Measurements from ENCODE around the gene BNIP5.

BNIP5 gene

GRCh38 chr6:36360241-36361054, 23.8 kb upstream of the BNIP5 start:
- H3K4me3 ChIP-seq (ENCODE audit: low read depth, low read length): peak overlapping the region; percentile 26
- peak; percentile 85 for DNase-seq (ENCODE audit: low read depth)

DNA sequence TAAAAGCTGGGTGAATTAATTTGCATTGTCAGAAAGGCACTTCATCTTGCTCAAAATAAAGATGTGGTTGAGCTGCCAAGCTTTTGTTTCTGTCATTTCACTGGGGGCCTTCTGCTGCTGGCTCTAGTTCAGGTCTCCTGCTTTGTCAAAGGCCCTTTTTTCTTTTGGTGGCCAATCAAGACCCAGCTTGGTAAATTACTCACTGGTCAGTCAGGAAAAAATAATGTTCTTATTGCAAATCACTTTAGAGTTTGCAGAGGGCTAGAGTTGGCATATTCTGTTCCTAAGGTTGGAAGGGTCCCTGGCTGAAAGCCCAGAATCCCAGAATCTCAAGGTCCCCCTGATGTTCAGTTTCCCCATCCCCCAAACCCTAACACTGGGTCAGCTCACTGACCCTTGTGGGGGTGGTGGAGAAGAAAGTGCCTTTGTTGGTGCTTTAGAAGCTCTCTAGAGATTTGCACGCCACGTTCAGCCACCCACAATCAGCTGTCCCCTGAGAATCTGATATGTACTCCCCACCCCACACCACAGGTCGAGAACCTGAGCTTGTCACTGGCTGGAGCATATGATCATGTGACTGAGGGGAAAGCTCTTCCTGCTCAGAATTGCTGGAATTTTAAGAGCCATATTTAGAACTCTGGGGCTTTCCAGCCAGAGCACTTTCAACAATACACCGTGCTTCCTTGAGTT, 21.7 kb upstream of the BNIP5 start:
- DNase-seq (ENCODE audit: low read depth): peak; percentile 76
- H3K4me3 ChIP-seq (ENCODE audit: low read depth, low read length): no peak overlapping the region
- TF ChIP-seq, protein P1, sequence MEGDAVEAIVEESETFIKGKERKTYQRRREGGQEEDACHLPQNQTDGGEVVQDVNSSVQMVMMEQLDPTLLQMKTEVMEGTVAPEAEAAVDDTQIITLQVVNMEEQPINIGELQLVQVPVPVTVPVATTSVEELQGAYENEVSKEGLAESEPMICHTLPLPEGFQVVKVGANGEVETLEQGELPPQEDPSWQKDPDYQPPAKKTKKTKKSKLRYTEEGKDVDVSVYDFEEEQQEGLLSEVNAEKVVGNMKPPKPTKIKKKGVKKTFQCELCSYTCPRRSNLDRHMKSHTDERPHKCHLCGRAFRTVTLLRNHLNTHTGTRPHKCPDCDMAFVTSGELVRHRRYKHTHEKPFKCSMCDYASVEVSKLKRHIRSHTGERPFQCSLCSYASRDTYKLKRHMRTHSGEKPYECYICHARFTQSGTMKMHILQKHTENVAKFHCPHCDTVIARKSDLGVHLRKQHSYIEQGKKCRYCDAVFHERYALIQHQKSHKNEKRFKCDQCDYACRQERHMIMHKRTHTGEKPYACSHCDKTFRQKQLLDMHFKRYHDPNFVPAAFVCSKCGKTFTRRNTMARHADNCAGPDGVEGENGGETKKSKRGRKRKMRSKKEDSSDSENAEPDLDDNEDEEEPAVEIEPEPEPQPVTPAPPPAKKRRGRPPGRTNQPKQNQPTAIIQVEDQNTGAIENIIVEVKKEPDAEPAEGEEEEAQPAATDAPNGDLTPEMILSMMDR (IDR thresholded peaks at IDR 0.05; ENCODE audit: insufficient read depth, low read depth, low read length, missing control alignments): no peak

More at GRCh38 chr6:36360241-36361054, 23.8 kb upstream of the BNIP5 start:
- TF ChIP-seq, protein P1 (IDR thresholded peaks at IDR 0.05; ENCODE audit: insufficient read depth, low read depth, low read length, missing control alignments): peak; percentile 86

DNA sequence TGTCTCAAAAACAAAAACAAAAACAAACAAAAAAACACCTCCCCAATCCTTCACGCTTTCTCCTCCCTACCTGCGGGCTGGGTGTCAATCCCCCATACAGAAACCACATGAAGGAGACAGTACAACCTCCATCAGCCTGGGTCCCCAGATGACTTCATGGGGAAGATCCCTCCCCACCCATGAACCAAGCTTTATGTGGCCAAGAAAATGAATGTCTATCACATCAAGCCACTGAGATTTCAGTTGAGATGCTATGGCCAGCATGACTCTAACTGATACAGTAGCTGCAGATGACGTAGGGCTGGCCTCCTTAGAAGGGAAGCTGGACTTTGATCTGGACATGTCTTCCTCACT, 21.2 kb upstream of the BNIP5 start:
- peak; percentile 64 for DNase-seq (ENCODE audit: low read depth)
- TF ChIP-seq, protein P1 (IDR thresholded peaks at IDR 0.05; ENCODE audit: insufficient read depth, low read depth, low read length, missing control alignments): no peak
- no peak overlapping the region for H3K4me3 ChIP-seq (ENCODE audit: low read depth, low read length)

- DNase-seq (ENCODE audit: low read depth): peak; percentile 39
- no peak overlapping the region for H3K4me3 ChIP-seq (ENCODE audit: low read depth, low read length)
- TF ChIP-seq, protein P1 (IDR thresholded peaks at IDR 0.05; ENCODE audit: insufficient read depth, low read depth, low read length, missing control alignments): no peak
Measured at GRCh38 chr6:36355819-36356218, 19.1 kb upstream of the BNIP5 start.

- H3K4me3 ChIP-seq (ENCODE audit: low read depth, low read length): no peak overlapping the region
- TF ChIP-seq, protein P1 (IDR thresholded peaks at IDR 0.05; ENCODE audit: insufficient read depth, low read depth, low read length, missing control alignments): no peak
- no peak for DNase-seq (ENCODE audit: low read depth)
Measured at GRCh38 chr6:36353411-36353915, 16.8 kb upstream of the BNIP5 start.

DNA sequence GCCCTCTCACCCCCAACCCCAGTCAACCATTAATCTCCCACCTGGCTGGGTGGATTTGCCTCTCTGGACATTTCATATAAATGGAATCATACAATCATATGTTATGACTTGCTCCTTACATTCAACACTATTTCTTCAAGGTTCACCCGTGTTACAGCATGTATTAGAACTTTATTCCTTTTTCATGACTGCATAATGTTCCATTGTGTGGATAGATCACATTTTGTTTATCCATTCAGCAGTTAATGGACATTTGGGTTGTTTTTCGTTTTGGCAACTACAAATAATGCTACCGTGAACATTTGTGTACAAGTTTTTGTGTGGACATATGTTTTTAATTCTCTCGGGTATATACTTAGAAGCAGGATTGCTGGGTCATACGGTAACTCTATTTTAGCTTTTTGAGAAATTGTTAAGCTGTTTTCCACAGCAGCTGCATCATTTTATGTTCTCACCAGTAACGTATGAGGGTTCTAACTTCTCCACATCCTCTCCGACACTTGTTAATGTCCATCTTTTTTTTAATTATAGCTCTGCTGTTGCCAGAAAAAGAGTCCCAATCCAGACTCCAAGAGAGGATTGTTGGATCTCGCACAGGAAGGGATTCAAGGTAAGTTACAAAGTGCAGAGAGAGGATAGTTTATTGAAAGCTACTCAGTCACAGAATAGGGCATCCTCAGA, 15.9 kb upstream of the BNIP5 start:
- no peak for DNase-seq (ENCODE audit: low read depth)
- TF ChIP-seq, protein P1 (IDR thresholded peaks at IDR 0.05; ENCODE audit: insufficient read depth, low read depth, low read length, missing control alignments): no peak
- H3K4me3 ChIP-seq (ENCODE audit: low read depth, low read length): no peak overlapping the region

Measured in GM12865 (cell line).